HG03159 (cell line): ENCODE measurements around the gene PALM3.

ENCODE experiments used
- ATAC-seq: cut with Tn5 transposase; IDR thresholded peaks from one replicate; pipeline ENCODE4 v1.9.1; 2021; ENCODE audit warnings: mild to moderate bottlenecking, moderate library complexity; ENCODE audit not compliant: unreplicated experiment

PALM3 gene

GRCh38 chr19:14061751-14062557 is at the start of gene PALM3:
Gene PALM3 (minus strand): TSS chr19:14062076. CDS start chr19:14061980, 96 bp downstream.
- no peak for ATAC-seq

- no peak for ATAC-seq
These were observed 49.6 kb upstream of the PALM3 start for GRCh38 chr19:14111486-14111885.

- ATAC-seq: no peak
These were observed 48.8 kb upstream of the PALM3 start for GRCh38 chr19:14110650-14111049.

GRCh38 chr19:14107581-14108461 is 45.9 kb upstream of the PALM3 start:
- no peak for ATAC-seq

- ATAC-seq: no peak
These were observed 45.0 kb upstream of the PALM3 start for GRCh38 chr19:14106840-14107239.

GRCh38 chr19:14105680-14106079 is 43.8 kb upstream of the PALM3 start:
- ATAC-seq: no peak

- no peak for ATAC-seq
These were observed 41.4 kb upstream of the PALM3 start for GRCh38 chr19:14103310-14103709.

GRCh38 chr19:14102756-14103155 is 40.9 kb upstream of the PALM3 start:
- ATAC-seq: no peak

GRCh38 chr19:14102102-14102696 is 40.3 kb upstream of the PALM3 start:
- ATAC-seq: no peak

- no peak for ATAC-seq
These were observed 39.2 kb upstream of the PALM3 start for GRCh38 chr19:14101003-14101545.

GRCh38 chr19:14097532-14098151 is 35.8 kb upstream of the PALM3 start:
- ATAC-seq: no peak

GRCh38 chr19:14096272-14096992 is 34.6 kb upstream of the PALM3 start:
- ATAC-seq: no peak

- ATAC-seq: no peak
These were observed 33.0 kb upstream of the PALM3 start for GRCh38 chr19:14094854-14095253.

GRCh38 chr19:14093117-14093823 is 31.4 kb upstream of the PALM3 start:
- ATAC-seq: no peak

GRCh38 chr19:14091813-14092462 is 30.1 kb upstream of the PALM3 start:
- peak; percentile 5 for ATAC-seq

GRCh38 chr19:14091081-14091812 is 29.4 kb upstream of the PALM3 start:
- peak; percentile 47 for ATAC-seq

- ATAC-seq: peak; percentile 40
These were observed 28.7 kb upstream of the PALM3 start, which contains the start of gene SAMD1 for GRCh38 chr19:14090509-14091080. Gene SAMD1 (minus strand): TSS chr19:14090751.
